OCI-LY3 (cell line): ENCODE results near the gene GORASP2.

ENCODE experiments used
- CTCF ChIP-seq: fragments of 200-600, 300-600 bp; sonication (generic); IDR thresholded peaks from 2 replicates; pipeline ENCODE4 v1.5.1; 2014; ENCODE audit warnings: antibody characterized with exemption, low read length, low read depth
- EZH2phosphoT487 ChIP-seq: fragments of 200-600 bp; shearing (Covaris generic); IDR thresholded peaks from 2 replicates; pipeline ENCODE4 v1.6.1; 2018; ENCODE audit warnings: antibody characterized with exemption, mixed run types, low read depth

- TF ChIP-seq CTCF (no peak), EZH2phosphoT487 (no peak)
Observed at GRCh38 chr2:171009386-171009785, 80.3 kb downstream of the GORASP2 start.
